NCI-H510A treated with DMSO at 0.1 percent for 48 hours (cell line): Measurements from ENCODE around the gene SLC10A1.
A peak's percentile ranks its signal among the peaks of the same experiment; 100 is the strongest.
"Not testable (repeated sequence)": the region's sequence is repeated elsewhere in the genome, so short reads cannot be mapped to it uniquely, and the experiment has no call there.

Source experiments
- DNase-seq: peaks from one replicate; lab custom pipeline; 2025; lab: John Stamatoyannopoulos, UW

SLC10A1 gene

GRCh38 chr14:69770559-69770958, 26.5 kb downstream of the SLC10A1 start:
- DNase-seq, result no peak

- DNase-seq, result no peak
Measured at GRCh38 chr14:69769623-69770022, 27.4 kb downstream of the SLC10A1 start.

DNA sequence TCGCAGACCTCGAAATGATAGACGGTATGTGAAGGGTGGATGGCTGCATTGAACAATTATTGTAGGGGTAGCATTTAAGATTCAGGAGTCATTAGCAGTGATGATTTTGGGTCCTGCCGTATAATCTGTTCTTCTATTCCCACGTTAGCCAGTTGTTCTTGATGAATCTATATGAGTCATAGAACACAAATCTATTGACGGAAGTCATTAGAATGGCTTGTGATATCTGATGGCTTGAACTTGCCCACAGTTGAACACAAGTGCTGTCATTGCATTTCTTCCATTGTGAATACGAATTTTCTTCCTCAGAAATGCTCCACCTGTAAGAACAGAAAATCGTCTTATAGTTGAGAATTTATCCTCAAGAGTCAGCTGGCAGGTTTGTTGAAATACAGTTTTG, 28.2 kb downstream of the SLC10A1 start:
- DNase-seq, result no peak

- DNase-seq, result peak; percentile 87
Measured at GRCh38 chr14:69767369-69767999, 29.6 kb downstream of the SLC10A1 start.

GRCh38 chr14:69766984-69767368, 30.1 kb downstream of the SLC10A1 start, which contains the start of gene SRSF5:
Gene SRSF5, plus strand, starts transcription at chr14:69767142. Its CDS starts 1,015 bp downstream, at chr14:69768157.
- DNase-seq, result peak; percentile 89

DNA sequence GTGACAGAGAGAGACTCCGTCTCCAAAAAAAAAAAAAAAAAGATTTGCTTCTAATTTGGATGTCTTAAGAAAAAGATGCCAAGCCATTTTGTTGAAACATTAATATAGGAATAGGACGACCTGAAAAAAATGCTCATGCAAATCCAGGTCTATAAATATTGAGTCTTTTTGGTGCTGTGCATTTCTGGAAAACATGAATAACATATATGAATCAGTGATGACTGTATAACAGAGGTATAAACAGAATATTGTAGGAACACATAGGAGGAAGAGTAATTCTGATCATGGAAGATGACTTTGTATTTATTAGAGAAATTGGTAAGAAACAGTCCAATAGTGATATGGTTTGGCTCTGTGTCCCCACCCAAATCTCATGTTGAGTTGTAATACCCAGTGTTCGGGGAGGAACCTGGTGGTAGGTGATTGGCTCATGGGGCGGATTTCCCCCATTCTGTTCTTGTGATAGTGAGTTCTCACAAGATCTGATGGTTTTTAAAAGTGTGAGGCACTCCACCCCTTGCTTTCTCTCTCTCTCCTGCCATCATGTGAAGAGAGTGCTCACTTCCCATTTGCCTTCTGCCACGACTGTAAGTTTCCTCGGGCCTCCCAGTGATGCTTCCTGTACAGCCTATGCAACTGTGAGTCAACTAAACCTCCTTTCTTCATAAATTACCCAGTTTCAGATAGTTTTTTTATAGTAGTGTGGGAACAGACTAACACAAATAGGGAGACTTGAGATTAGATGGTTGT, 33.1 kb downstream of the SLC10A1 start:
- DNase-seq, result no peak

GRCh38 chr14:69760810-69761209, 36.2 kb downstream of the SLC10A1 start:
- DNase-seq, result no peak

- DNase-seq, result no peak
Measured at GRCh38 chr14:69756298-69756697, 40.7 kb downstream of the SLC10A1 start.

- no peak for DNase-seq
Measured at GRCh38 chr14:69755784-69756183, 41.3 kb downstream of the SLC10A1 start.

DNA sequence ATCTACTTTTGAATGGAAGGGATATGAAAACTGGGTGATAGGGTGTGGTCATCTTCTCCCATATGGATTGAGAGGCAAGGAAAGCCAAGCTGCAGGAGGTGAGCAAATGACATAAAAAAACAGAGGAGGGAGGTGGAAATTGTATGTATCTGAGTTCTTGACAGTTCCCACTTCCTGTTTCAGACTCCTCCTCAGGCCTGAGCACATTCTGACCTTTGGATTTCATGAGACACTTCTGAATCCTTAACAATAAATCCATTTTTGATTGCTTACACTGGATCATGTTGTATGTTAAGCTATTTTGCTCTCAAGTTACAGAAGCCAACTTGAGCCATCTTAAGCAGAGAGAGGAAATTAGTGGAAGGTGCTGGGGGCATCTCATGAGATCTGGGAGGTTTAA, 41.7 kb downstream of the SLC10A1 start:
- no peak for DNase-seq

- no peak for DNase-seq
Measured at GRCh38 chr14:69754487-69754886, 42.6 kb downstream of the SLC10A1 start.

DNA sequence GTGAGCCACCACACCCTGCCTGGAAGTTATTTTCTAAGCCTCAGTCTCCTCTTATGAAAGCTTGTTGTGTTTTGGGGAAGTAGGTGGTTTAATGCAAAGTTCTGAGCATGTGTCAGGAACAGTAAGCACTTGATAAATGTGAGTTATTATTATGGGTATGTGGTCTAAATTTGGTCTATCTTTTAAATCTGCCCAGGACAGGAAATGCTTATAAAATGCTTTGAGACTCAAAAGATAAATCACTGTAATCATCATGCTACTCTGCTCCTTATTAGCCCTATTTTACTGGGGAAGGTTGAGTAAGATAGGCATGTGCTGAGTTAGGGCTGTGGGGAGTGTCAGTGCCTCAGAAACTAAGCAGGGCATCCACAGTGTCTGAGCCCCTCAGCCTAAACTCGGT, 43.2 kb downstream of the SLC10A1 start:
- DNase-seq, result no peak

DNA sequence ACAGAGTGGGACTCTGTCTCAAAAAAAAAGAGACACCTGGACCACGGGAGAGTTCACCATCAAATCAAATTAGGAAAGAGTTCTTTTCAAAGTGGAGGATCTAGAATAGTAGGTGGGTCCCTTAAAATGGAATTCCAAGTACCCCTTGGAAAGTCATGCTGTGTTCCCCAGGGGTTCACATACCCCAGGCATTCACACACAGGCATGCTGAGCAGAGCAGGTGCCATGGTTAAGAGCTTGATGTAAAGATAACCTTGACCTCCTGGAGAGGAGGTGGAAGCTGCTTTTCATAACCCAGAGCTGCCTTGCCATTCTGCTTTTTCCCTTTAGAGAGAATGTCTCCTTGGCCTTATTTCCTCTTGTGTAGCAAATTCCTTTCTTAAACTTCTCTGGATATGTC, 44.3 kb downstream of the SLC10A1 start:
- no peak for DNase-seq

DNA sequence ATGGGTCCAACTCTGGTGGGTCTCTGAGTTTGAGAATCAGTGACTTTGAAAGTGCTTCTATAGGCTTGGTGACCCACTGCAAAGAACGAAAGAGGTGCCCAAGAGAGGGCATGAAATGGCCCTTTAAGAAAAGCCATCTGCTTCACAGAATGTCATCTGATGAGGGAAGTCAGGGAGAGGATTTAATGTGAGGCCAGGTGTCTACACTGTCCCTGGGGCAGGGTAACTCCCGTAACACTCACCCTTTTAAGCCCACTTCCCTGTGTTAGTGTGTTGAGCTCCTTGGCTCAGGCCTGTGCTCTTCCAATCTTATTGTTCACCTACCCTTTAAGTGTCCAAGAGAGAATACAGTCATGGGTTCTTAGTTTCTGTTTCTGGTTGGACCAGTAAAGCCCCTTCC, 46.5 kb downstream of the SLC10A1 start:
- no peak for DNase-seq

GRCh38 chr14:69749956-69750355, 47.1 kb downstream of the SLC10A1 start:
- DNase-seq, result no peak

GRCh38 chr14:69741055-69741454, 56.0 kb downstream of the SLC10A1 start:
- DNase-seq, result no peak

DNA sequence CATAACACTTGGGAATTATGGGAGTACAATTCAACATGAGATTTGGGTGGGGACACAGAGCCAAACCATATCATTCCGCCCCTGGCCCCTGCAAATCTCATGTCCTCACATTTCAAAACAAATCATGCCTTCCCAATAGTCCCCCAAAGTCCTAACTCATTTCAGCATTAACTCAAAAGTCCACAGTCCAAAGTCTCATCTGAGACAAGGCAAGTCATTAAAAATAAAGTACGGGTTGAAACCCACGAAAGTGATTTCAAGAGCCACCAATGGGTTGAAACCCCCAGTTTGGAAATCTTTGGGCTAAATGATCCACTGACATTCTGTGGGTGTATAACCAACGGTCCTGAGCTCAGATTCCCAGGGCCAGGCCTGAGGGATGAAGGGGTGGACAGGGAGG, 60.6 kb downstream of the SLC10A1 start:
- DNase-seq, result not testable (repeated sequence)

DNA sequence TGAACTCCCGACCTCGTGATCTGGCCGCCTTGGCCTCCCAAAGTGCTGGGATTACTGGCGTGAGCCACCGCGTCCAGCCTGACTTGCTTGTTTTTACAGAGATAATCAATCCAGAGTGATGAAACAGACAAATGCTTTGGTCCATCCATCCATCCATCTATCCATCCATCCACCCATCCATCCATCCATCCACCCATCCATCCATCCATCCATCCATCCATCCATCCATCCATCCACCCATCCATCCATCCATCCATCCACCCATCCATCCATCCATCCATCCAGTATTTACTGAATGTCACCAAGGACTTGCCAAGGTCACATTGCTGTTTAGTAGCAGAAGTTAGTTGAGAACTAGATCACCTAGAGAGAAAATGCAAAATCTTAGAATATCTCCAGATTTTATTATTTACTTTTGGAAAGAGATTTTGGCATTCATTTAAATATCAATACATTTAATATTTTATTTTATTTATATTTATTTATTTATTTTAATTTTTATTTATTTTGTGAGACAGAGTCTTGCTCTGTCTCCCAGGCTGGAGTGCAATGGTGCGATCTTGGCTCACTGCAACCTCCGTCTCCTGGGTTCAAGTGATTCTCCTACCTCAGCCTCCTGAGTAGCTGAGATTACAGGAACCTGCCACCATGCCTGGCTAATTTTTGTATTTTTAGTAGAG, 65.0 kb downstream of the SLC10A1 start:
- DNase-seq, result not testable (repeated sequence)

DNA sequence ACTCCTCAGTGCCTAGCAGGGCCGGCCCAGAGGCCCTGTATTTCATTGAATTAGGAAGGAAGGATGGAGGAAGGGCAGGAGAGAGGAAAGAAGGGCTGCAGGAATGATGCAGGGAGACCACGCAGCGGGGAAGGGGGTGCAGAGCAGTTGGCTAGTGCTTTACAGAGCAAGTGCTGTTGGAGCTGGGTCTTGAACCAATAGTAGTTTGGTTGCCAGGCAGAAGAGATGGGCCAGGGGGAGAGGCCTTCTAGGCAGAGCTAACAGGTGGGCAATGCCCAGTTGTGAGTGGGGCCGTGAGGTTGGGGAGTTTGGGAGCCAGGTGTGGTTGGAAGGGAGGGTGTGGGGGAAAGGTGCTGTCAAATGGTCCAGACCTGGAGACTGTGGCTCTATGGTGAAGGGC, 69.2 kb downstream of the SLC10A1 start:
- no peak for DNase-seq

DNA sequence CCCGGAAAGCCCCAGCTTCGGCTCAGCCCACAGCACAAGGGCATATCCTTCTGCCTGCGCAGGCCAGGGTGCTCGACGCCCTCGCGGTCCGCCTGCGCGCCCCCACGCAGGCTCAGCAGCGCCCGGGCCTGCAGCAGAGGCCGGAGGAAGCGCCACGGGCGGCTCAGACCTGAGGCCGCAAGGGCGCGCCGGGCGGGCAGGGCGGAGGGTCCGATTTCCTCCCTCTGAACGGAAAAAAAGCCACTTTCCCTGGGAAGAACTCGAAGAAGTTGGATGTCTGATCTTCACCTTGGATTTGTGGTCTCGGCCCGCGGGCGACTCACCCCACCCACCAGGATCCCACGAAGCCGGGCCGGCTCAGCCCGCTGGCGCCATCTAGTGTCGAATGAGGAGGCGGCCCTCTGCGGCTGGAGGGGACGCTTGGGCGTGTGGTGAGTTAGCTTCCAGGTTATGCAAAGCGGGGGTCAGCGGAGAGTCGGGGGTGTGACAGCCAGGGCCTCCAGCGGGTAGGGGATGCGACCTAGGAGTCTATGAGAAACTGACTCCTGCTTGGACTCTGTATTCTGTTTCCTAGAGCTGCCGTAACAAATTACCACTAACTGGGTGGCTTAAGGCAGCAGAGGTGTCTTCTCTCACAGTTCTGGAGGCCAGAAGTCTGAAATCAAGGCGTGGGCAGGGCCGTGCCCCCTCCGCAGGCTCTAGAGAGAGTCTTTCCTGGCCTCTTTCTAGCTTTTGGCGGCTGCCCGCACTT, 70.1 kb downstream of the SLC10A1 start:
- peak; percentile 70 for DNase-seq
